ENCODE results near the gene GATA2.

GRCh38 chr3:128515967-128516366, 23.0 kb upstream of the GATA2 start:
- TF ChIP-seq CTCF (IDR thresholded peaks at IDR 0.05; ENCODE audit: control extremely low read depth in 1 of 3, insufficient read depth in 1 of 3, low read depth in 1 of 3, low read length in 3 of 3): no peak
- TF ChIP-seq JUND (IDR thresholded peaks at IDR 0.05; ENCODE audit: low read length): no peak
- TF ChIP-seq SP1 (IDR thresholded peaks at IDR 0.05; ENCODE audit: low read depth, low read length): no peak
- TF ChIP-seq POU5F1 (IDR thresholded peaks at IDR 0.05; ENCODE audit: low read depth, low read length): no peak
- no peak for TF ChIP-seq TAF1 (IDR thresholded peaks at IDR 0.05; ENCODE audit: low read depth, low read length)
- no peak for TF ChIP-seq EP300 (IDR thresholded peaks at IDR 0.05; ENCODE audit: borderline replicate concordance in 1 of 2, low read depth in 2 of 2, low read length in 2 of 2)
- TF ChIP-seq, protein P1, sequence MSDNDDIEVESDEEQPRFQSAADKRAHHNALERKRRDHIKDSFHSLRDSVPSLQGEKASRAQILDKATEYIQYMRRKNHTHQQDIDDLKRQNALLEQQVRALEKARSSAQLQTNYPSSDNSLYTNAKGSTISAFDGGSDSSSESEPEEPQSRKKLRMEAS (IDR thresholded peaks at IDR 0.05): no peak
- TF ChIP-seq ATF3 (IDR thresholded peaks at IDR 0.05; ENCODE audit: insufficient read depth, low read depth, low read length): no peak
- TF ChIP-seq RBBP5 (IDR thresholded peaks at IDR 0.05; ENCODE audit: borderline replicate concordance, low read depth, low read length): no peak
- no peak for TF ChIP-seq POLR2AphosphoS5 (IDR thresholded peaks at IDR 0.05; ENCODE audit: low read depth, low read length)
- no peak for TF ChIP-seq KDM1A (IDR thresholded peaks at IDR 0.05; ENCODE audit: borderline replicate concordance, low read length)
- no peak for TF ChIP-seq YY1 (IDR thresholded peaks at IDR 0.05; ENCODE audit: low read depth, low read length)
